Effector memory CD8-positive, alpha-beta T cell (primary cell): ENCODE results near the gene MEG3.

Experiments used
- ATAC-seq: fragments of 150-1000 bp; cut with Tn5 transposase; replicated peaks from 2 replicates; pipeline ENCODE4 v1.10.0; 2021; ENCODE audit warnings: mild to moderate bottlenecking, moderate library complexity
- DNase-seq, 3 experiments: peaks; one replicate each; pipeline ENCODE4 v3.0.0; 2021
- H3K27ac Mint-ChIP-seq, 2 donors: one replicate each; pipeline ENCODE4 v1.8.0; 2022; ENCODE audit warnings: mild to moderate bottlenecking in 2 of 2, mixed read lengths in 2 of 2, moderate library complexity in 2 of 2
- H3K27me3 Mint-ChIP-seq, 2 donors: one replicate each; pipeline ENCODE4 v1.8.0; 2022; ENCODE audit warnings: mixed read lengths in 2 of 2
- H3K36me3 Mint-ChIP-seq: one replicate; pipeline ENCODE4 v1.8.0; 2022; ENCODE audit warnings: mild to moderate bottlenecking, moderate library complexity, mixed read lengths; ENCODE audit not compliant: insufficient read depth
- H3K4me1 Mint-ChIP-seq, 2 donors: one replicate each; pipeline ENCODE4 v1.8.0; 2022; ENCODE audit warnings: low read depth in 2 of 2, mixed read lengths in 2 of 2
- H3K4me3 Mint-ChIP-seq, 2 donors: one replicate each; pipeline ENCODE4 v1.8.0; 2022; ENCODE audit warnings: mild to moderate bottlenecking in 2 of 2, mixed read lengths in 2 of 2, moderate library complexity in 2 of 2
- H3K9me3 Mint-ChIP-seq, 2 donors: one replicate each; pipeline ENCODE4 v1.8.0; 2022; ENCODE audit warnings: mixed read lengths in 2 of 2

MEG3 gene

DNA sequence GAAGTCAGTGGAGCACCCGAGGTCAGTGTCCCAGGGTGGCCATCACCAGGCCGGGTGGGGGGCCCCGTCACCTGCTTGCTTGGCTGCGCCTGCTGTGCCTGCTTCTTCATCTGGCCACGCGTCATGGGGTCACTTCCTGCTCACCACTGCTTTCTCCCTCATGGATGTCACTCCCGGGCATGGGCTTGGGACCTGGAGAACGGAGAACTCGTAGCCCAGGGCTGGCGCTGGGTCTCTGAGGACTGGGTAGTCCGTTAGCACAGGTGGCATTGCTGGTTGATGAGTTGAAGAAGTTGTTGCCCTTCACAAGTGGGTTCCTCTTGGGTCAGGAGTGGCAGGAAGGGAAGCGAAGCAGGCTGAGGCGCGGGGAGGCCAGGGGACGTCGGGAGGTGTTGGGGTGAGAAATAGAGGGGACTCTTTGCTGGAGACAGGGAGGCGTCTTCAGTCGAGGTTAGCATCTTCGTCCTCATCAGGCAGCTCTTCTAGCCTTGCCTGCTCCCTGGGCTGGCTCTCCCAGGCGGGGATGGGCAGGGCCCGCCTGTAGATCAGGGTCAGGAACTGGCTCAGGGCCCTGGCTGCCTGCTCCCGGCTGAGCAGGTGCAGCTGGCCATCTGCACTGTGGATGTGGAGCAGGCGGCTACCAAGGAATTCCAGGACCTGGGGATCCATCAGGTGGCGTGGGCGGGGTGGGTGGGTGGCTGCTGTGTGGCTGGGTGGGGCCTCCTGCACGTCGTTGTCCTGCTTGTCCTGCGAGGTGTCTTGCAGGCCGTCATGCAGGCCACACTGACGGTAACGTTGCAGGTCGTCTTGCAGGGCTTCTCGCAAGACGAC is 54.6 kb downstream of the MEG3 start:
- H3K9me3 Mint-ChIP-seq: no peaks in the 10 kb centered on the region

DNA sequence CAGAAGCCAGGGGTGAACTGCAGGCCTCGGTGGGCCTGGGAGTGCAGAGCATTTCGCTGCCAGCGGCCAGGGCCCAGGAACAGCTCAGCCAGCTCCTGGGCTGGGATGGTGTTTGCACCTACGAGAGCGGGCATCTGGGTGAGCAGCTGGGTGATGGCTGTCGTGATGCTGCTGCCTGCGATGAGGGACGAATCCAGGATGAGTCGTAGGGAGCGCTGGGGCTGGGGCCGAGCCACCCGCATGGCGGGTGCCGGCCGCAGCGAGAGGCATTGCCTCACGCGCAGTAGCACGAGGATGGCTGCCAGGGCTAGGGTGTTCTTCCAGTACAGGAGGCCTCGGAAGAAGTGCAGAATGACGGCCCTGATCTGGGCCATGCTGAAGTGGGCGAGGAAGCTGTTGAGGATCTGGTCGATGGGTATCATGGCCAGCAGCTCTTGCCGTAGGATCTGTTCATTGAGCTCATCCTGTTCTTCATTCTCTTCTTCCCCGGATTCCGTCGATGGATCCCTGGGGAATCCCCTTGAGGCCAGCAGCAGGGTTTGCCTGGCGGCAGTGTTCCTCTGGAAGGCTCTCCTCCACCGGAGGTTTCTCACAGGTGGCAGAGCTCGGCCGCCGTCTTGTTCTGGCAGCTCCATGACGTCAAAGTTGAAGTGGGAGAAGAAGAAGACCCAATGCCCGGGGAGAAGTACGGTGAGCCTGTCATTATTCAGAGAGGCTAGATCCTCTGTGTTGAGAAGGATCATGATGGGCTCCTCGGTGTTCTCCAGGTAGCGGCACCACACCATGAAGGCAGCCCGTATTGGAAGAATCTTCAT is 55.5 kb downstream of the MEG3 start:
- Mint-ChIP-seq H3K4me3 (no peak overlapping the region), H3K4me1 (no peaks in the 10 kb centered on the region), H3K36me3 (no peaks in the 10 kb centered on the region), H3K9me3 (no peaks in the 10 kb centered on the region), H3K27me3 (peaks cover 24 to 53% of the 10 kb centered on the region in 2 donors), H3K27ac (no peak overlapping the region)
- DNase-seq (no peak), ATAC-seq (no peak)

More for the DNA sequence above, 54.6 kb downstream of the MEG3 start:
- ATAC-seq: no peak
- DNase-seq: no peak
- Mint-ChIP-seq H3K27me3 (peaks cover 18 to 46% of the 10 kb centered on the region in 2 donors), H3K36me3 (no peaks in the 10 kb centered on the region), H3K4me1 (no peaks in the 10 kb centered on the region), H3K4me3 (no peak overlapping the region), H3K27ac (no peak overlapping the region)

DNA sequence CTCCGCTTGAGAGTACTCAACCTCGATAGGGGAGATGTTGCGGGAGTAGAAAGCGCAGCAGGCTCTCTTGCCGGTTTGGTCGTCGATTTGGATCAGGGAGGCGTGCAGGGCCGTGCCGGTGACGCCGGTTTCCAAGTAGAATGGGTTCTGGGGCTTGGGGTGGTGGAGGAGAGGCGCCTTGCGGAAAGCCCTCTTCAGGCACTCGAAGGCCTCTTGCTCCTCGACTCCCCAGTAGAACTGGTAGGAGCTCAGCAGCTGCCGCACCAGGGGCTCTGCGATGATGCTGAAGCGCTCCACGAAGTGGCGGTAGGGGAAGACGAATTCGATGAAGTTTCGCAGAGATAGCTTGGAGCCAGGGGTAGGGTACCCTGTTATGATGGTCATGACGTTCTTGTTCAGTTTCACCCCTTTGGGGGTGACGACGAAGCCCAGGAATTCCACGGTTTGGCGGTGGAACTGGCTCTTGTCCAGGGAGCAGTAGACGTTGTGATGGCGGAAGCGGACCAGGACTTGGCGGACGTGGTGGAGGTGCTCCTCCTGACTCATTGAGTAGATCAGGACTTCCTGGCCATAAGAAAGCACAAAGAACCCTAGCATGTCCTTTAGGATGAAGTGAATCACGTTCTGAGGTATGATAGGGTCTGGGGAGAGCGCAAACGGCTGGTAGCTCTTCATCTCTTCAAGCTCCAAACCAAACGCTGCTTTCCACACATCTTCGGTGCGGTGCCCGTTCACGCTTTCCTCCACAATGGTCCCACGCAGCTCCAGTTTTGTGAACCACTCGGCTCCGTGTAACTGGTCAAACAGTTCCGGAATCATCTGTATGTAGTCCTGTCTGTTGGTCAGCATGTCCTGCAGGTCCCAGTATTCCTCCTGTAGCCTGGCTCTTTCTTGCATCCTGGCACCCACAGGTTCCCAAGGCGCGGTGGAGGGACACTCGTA is 56.4 kb downstream of the MEG3 start:
- no peaks in the 10 kb centered on the region for H3K36me3 Mint-ChIP-seq
- no peaks in the 10 kb centered on the region for H3K4me1 Mint-ChIP-seq
- H3K9me3 Mint-ChIP-seq: no peaks in the 10 kb centered on the region
- ATAC-seq (no peak), DNase-seq (no peak)
- H3K27me3 Mint-ChIP-seq: peaks cover 24 to 52% of the 10 kb centered on the region in 2 donors
- no peak overlapping the region for H3K27ac Mint-ChIP-seq
- H3K4me3 Mint-ChIP-seq: no peak overlapping the region

DNA sequence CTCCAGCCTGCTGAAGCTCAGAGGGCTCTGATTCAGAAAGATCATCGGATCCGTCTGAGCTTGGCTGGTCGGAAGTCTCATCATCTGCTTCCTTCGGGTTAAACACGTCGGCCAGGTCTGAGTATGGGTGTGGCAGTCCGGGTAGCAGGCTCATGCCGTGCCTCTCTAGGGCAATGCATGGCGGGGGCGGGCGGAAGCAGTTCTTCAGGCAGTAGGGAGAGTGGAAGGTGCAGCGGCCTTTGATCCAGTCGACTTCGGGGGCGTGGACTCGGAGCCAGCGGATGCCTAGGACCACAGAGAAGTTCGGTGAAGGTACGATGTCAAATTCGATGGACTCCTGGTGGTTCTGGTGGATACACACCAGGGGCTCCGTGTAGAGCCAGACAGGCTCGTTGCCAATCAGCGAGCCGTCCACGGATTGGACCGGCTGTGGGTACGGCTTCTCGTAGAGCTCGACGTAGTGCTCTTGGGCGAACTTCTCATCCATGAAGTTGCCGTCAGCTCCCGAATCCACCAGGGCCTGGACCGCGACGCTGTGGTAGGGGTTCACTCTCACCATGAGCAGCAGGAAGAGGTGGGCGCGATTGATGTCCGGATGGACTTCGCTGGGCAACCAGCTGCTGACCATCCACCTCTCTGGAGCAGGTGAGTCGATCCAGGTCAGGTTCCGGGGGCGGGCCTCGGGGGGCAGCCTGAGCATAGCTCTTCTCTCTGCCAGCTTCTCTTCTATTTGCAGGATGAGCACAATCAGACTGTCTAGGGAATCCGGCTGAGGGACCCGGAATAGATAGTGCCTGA is 57.3 kb downstream of the MEG3 start:
- no peak for DNase-seq
- no peak for ATAC-seq
- H3K9me3 Mint-ChIP-seq: no peaks in the 10 kb centered on the region
- no peak overlapping the region for H3K27ac Mint-ChIP-seq
- H3K27me3 Mint-ChIP-seq: peaks cover 22 to 52% of the 10 kb centered on the region in 2 donors
- no peaks in the 10 kb centered on the region for H3K4me1 Mint-ChIP-seq
- no peaks in the 10 kb centered on the region for H3K36me3 Mint-ChIP-seq
- no peak overlapping the region for H3K4me3 Mint-ChIP-seq

DNA sequence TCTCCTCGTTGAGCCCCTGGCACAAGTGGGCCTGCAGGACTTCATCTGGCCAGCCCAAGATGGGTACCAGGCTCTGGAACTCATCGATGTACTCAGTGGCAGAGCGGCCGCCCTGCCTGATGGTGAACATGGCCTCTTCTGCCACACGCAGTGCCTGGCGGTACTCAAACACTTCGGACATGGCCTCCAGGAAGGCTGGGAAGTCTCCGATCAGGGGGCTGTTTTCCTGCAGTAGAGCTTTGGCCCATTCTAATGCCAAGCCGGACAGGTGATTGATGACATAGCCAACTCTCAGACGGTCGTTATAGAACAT is 57.8 kb downstream of the MEG3 start:
- H3K36me3 Mint-ChIP-seq: no peaks in the 10 kb centered on the region
- no peak for ATAC-seq
- H3K27ac Mint-ChIP-seq: no peak overlapping the region
- no peak overlapping the region for H3K4me3 Mint-ChIP-seq
- DNase-seq: no peak
- H3K27me3 Mint-ChIP-seq: peaks cover 24 to 52% of the 10 kb centered on the region in 2 donors
- no peaks in the 10 kb centered on the region for H3K9me3 Mint-ChIP-seq
- H3K4me1 Mint-ChIP-seq: no peaks in the 10 kb centered on the region

DNA sequence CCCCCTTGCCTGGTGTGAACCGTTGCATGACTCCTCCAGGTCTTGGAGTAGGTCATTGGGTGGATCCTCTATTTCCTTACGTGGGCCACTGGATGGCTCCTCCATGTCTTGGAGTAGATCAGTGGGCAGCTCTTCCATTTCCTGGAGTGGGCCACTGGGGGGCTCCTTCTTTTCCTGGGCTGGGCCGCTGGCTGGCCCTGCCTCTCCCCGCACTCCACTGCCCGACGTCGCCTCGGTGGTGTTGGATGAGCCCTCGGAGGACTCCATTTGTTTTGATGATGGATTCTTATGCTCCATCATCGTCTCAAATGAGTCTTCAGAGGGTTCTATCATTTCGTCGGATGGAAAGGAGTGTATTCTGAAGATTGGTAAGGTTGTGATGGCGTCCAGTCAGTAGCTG is 58.5 kb downstream of the MEG3 start:
- Mint-ChIP-seq H3K4me1 (no peaks in the 10 kb centered on the region), H3K36me3 (no peaks in the 10 kb centered on the region), H3K27ac (peak overlapping the region in 1 of 2 donors; percentile 23), H3K9me3 (no peaks in the 10 kb centered on the region), H3K4me3 (no peak overlapping the region), H3K27me3 (peaks cover 31 to 55% of the 10 kb centered on the region in 2 donors)
- ATAC-seq (no peak), DNase-seq (no peak)

DNA sequence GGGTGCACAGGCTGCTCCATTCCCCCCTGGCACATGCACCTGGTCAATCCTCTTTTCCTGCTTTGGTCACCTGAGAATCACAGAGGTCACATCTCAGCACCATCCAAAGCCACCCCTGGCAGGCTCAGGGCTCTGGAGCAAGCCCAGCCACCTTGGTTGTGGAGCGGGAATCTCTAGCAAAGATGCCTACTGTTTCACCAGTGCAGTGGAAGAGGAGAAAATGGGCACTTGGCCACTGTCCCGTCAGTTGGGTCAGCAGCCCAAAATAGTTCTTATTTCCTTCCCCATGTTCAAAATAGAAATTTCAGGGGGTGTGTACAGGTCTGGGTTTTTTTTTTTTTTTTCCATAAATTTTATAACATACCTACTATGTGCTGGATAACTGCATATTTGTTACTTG is 59.3 kb downstream of the MEG3 start:
- H3K4me1 Mint-ChIP-seq: no peaks in the 10 kb centered on the region
- DNase-seq: no peak
- no peak overlapping the region for H3K27ac Mint-ChIP-seq
- H3K27me3 Mint-ChIP-seq: peaks cover 34 to 51% of the 10 kb centered on the region in 2 donors
- ATAC-seq: no peak
- no peaks in the 10 kb centered on the region for H3K36me3 Mint-ChIP-seq
- H3K9me3 Mint-ChIP-seq: no peaks in the 10 kb centered on the region
- no peak overlapping the region for H3K4me3 Mint-ChIP-seq

DNA sequence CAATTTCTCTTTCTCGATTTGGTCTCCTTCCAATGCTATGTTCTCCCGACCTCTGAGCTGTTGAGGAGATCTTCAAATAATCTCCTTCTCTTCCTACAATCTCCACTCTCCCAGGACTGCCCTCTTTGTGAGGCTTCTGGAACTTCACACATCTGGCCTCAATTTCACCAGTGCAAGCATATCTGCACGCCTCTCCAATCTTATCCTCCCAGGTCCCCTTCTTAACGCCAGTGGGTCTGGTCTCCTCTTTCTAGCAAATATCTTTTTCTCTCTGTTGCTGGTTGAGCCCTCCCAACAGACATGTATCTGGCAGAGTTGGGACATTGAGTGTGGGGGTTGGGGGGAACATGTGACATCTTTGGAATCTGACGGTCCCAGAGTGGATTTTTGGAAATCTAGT is 59.7 kb downstream of the MEG3 start:
- DNase-seq: no peak
- no peaks in the 10 kb centered on the region for H3K4me1 Mint-ChIP-seq
- no peaks in the 10 kb centered on the region for H3K36me3 Mint-ChIP-seq
- no peak for ATAC-seq
- no peak overlapping the region for H3K27ac Mint-ChIP-seq
- H3K9me3 Mint-ChIP-seq: no peaks in the 10 kb centered on the region
- no peak overlapping the region for H3K4me3 Mint-ChIP-seq
- H3K27me3 Mint-ChIP-seq: peaks cover 34 to 47% of the 10 kb centered on the region in 2 donors

DNA sequence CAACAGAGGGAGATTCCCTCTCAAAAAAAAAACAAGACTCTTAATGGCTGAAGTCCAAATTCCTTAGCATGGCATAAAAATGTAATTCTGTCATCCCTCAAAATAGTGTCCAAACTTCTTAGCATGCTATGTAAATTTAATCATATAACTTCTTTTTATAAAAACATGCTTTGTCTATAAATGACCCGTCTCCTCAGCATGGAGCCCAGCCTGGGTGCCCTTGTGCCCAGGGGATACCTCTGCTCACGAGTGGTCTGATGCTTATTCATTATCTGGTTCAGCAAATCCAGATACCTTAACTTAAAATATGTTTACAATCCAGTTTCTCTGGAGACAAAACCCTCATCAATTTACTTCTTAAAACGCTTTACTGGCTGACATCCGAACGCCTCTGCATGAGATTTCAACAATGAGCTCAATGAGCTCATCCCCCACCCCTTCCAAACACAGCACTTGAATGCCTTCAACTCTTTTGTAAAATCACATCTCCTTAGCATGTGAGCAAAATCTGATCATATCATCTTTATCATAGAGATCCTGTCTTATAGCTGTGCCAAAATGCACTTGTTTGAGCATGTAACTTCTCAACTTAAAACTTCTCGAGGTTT is 61.9 kb downstream of the MEG3 start:
- Mint-ChIP-seq H3K27ac (no peak overlapping the region), H3K4me1 (no peaks in the 10 kb centered on the region), H3K36me3 (no peaks in the 10 kb centered on the region), H3K9me3 (no peaks in the 10 kb centered on the region), H3K27me3 (peaks cover 40 to 62% of the 10 kb centered on the region in 2 donors), H3K4me3 (no peak overlapping the region)
- ATAC-seq (no peak), DNase-seq (no peak)

DNA sequence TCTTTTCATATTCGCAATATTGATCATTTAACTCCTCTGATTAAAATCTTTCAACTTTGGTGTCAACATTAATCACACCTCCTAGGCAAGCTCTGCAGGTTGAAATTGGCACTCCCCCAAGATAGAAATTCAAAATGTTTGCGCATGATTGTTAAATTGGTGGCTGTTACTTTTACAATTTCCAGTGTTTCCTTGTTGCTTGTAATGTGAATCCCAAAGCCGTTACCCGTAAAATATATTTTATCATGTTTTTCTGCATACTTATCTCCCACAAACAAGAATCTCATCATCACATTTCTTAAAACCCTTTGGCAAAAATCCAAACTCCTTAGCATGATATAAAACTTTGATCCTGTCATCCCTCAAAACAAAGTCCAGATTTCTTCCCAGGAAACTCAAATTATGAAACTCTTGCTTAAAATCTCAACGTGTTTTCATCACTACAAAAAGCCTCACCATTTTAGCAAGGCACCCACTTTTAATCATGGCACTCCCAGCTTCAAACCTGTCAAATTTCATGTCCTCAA is 62.9 kb downstream of the MEG3 start:
- DNase-seq (no peak), ATAC-seq (no peak)
- Mint-ChIP-seq H3K9me3 (no peaks in the 10 kb centered on the region), H3K36me3 (no peaks in the 10 kb centered on the region), H3K27me3 (peaks cover 47 to 71% of the 10 kb centered on the region in 2 donors), H3K27ac (no peak overlapping the region), H3K4me3 (no peak overlapping the region), H3K4me1 (no peaks in the 10 kb centered on the region)

DNA sequence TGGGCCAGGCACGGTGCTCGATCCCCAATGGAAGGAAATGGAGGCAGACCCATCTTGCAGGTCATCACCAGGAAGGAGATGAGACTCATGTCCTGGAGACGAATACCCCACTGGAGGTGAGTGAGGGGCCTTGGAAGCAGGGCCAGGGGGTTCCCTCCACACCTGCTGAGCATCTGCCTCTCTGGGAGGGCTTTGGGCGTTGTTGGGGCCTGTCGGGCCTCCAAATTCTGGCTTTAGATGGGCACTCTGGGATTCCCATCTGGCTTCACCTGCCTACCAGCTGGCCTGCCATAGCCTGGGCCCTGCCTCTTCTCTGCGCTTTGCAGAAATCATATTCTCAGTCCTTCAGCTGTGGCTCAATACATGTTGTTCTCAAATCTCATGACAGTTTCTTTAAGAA is 63.7 kb downstream of the MEG3 start:
- DNase-seq (no peak), ATAC-seq (no peak)
- no peak overlapping the region for H3K27ac Mint-ChIP-seq
- H3K36me3 Mint-ChIP-seq: no peaks in the 10 kb centered on the region
- no peaks in the 10 kb centered on the region for H3K4me1 Mint-ChIP-seq
- H3K9me3 Mint-ChIP-seq: no peaks in the 10 kb centered on the region
- H3K27me3 Mint-ChIP-seq: peaks cover 41 to 74% of the 10 kb centered on the region in 2 donors
- H3K4me3 Mint-ChIP-seq: no peak overlapping the region

DNA sequence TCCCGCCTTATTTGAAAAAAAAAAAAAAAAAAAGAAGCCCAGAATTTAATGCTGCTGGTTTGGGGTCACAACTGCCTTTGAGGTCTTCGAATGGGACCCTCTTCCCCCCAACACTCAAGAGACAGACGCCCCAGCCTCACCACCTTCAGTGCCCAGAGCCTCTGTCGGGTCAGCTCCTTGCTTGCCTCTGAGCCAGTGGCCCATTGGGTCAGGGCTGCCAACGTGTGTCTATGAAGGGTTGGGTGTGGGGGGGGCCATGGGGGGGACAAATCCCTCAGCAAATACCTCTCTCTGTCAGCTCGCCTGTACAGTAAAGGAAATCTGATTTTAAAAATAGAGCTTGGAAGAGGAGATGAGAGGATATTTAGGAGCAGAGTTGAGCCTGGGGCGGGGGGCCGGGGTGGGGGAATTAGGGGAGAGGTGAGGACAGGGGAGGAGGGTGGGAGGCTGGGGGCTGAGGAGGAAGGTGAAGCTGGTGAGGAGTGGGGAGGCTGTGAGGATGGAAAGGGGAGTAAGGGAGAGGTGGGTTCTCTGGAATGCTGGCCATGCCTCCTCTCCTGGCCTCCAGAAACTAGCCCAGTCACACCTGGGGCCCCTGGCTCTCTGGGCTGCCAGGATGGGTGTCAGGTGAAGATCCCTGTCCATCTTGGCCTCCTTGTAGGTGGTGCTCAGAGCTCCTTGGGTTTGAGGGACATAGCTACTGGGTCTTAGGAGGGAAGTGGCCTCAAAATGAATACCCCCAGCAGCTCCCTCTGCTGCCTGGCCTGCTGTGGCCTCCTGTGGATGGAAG is 64.3 kb downstream of the MEG3 start:
- H3K4me1 Mint-ChIP-seq: no peaks in the 10 kb centered on the region
- H3K4me3 Mint-ChIP-seq: no peak overlapping the region
- H3K27ac Mint-ChIP-seq: no peak overlapping the region
- no peaks in the 10 kb centered on the region for H3K36me3 Mint-ChIP-seq
- ATAC-seq: no peak
- DNase-seq: no peak
- H3K27me3 Mint-ChIP-seq: peaks cover 44 to 74% of the 10 kb centered on the region in 2 donors
- H3K9me3 Mint-ChIP-seq: no peaks in the 10 kb centered on the region
